ENCODE measurements around the gene COL26A1. TPM values are rescaled to one million over a fixed set of nuclear protein-coding genes. Genes with fewer than 3 reads are reported as not detected.

COL26A1 gene
- total RNA-seq, 2 experiments from 2014 or later: not detected

GRCh38 chr7:101368422-101369165 lies 5.9 kb downstream of the COL26A1 start:
- ATAC-seq (ENCODE audit: poor library complexity) (no peak), DNase-seq (no peak)
- no peak overlapping the region for H3K27ac ChIP-seq (ENCODE audit: low read depth in 1 of 2, low read length in 2 of 2)
- H3K36me3 ChIP-seq (ENCODE audit: insufficient read depth, low read length): no peaks in the 10 kb centered on the region
- TF ChIP-seq, protein P1, sequence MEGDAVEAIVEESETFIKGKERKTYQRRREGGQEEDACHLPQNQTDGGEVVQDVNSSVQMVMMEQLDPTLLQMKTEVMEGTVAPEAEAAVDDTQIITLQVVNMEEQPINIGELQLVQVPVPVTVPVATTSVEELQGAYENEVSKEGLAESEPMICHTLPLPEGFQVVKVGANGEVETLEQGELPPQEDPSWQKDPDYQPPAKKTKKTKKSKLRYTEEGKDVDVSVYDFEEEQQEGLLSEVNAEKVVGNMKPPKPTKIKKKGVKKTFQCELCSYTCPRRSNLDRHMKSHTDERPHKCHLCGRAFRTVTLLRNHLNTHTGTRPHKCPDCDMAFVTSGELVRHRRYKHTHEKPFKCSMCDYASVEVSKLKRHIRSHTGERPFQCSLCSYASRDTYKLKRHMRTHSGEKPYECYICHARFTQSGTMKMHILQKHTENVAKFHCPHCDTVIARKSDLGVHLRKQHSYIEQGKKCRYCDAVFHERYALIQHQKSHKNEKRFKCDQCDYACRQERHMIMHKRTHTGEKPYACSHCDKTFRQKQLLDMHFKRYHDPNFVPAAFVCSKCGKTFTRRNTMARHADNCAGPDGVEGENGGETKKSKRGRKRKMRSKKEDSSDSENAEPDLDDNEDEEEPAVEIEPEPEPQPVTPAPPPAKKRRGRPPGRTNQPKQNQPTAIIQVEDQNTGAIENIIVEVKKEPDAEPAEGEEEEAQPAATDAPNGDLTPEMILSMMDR (IDR thresholded peaks at IDR 0.05): no peak
- CTCF ChIA-PET: interaction anchor here (0.7 kb wide), 1 partner anchor 1041 kb away, joined by 3 read pairs; no protein-coding TSS in a partner anchor
- H3K4me3 ChIP-seq (ENCODE audit: low read length): no peak overlapping the region
- Mint-ChIP-seq H3K9me3 (no peaks in the 10 kb centered on the region), H3K27me3 (peaks cover 56% of the 10 kb centered on the region), H3K27ac (no peak overlapping the region), H3K4me1 (ENCODE audit: low read depth) (peaks cover 7% of the 10 kb centered on the region), H3K36me3 (ENCODE audit: low read depth) (no peaks in the 10 kb centered on the region), H3K4me3 (no peak overlapping the region)
- peaks cover 6 to 7% of the 10 kb centered on the region in 2 experiments for H3K27me3 ChIP-seq (ENCODE audit: control insufficient read depth in 1 of 2, insufficient read depth in 2 of 2, low read length in 2 of 2)
- POLR2A ChIA-PET: interaction anchor here (0.7 kb wide), 1 partner anchor 174 kb away, joined by 4 read pairs; no protein-coding TSS in a partner anchor
- intact Hi-C loops (cut with DNase I, micrococcal nuclease): loop anchor here in 1 of 2 experiments (10.0 kb wide), 1 partner anchor 64 kb away; no protein-coding TSS in a partner anchor
- no peaks in the 10 kb centered on the region for H3K9me3 ChIP-seq (ENCODE audit: control insufficient read depth in 1 of 2, insufficient read depth in 1 of 2, low read length in 2 of 2)
- peaks cover 14% of the 10 kb centered on the region for H3K4me1 ChIP-seq (ENCODE audit: insufficient read depth, low read length)

DNA sequence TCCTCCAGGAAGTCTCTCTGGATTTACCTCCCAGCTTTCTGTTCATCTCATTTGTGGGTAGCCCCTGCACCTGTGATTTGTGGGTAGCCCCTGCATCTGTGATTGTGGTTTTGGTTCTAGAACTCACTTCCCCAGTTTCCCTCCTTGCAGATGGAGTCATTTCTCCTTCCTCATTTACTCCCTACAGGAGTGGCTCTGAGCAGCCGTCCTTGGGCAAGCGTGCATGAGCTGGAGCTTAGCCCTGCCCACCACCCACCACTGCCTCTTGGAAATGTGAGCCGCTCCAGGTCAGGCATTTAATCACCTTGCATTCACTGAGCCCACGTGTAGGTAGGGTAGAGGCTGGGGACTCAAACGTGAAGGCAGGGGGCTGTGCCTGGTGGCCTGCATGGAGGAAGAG lies 8.2 kb downstream of the COL26A1 start:
- no peaks in the 10 kb centered on the region for H3K36me3 Mint-ChIP-seq (ENCODE audit: low read depth)
- no peak overlapping the region for H3K4me3 Mint-ChIP-seq
- TF ChIP-seq, protein P1 (IDR thresholded peaks at IDR 0.05): no peak
- ChIA-PET CTCF (no interaction called here), POLR2A (no interaction called here)
- intact Hi-C loops (cut with DNase I, micrococcal nuclease): no loop called here
- peaks cover 7% of the 10 kb centered on the region for H3K4me1 ChIP-seq (ENCODE audit: insufficient read depth, low read length)
- peaks cover 41% of the 10 kb centered on the region for H3K27me3 Mint-ChIP-seq
- ATAC-seq (ENCODE audit: poor library complexity) (no peak), DNase-seq (peak in 2 of 14 experiments; percentile 12 to 16)
- no peak overlapping the region for H3K4me3 ChIP-seq (ENCODE audit: low read length)
- H3K27me3 ChIP-seq (ENCODE audit: control insufficient read depth in 1 of 2, insufficient read depth in 2 of 2, low read length in 2 of 2): peaks cover 4 to 6% of the 10 kb centered on the region in 2 experiments
- H3K27ac Mint-ChIP-seq: no peak overlapping the region
- H3K9me3 Mint-ChIP-seq: no peaks in the 10 kb centered on the region
- H3K9me3 ChIP-seq (ENCODE audit: control insufficient read depth in 1 of 2, insufficient read depth in 1 of 2, low read length in 2 of 2): no peaks in the 10 kb centered on the region
- peaks cover 7% of the 10 kb centered on the region for H3K4me1 Mint-ChIP-seq (ENCODE audit: low read depth)
- no peak overlapping the region for H3K27ac ChIP-seq (ENCODE audit: low read depth in 1 of 2, low read length in 2 of 2)
- no peaks in the 10 kb centered on the region for H3K36me3 ChIP-seq (ENCODE audit: insufficient read depth, low read length)

DNA sequence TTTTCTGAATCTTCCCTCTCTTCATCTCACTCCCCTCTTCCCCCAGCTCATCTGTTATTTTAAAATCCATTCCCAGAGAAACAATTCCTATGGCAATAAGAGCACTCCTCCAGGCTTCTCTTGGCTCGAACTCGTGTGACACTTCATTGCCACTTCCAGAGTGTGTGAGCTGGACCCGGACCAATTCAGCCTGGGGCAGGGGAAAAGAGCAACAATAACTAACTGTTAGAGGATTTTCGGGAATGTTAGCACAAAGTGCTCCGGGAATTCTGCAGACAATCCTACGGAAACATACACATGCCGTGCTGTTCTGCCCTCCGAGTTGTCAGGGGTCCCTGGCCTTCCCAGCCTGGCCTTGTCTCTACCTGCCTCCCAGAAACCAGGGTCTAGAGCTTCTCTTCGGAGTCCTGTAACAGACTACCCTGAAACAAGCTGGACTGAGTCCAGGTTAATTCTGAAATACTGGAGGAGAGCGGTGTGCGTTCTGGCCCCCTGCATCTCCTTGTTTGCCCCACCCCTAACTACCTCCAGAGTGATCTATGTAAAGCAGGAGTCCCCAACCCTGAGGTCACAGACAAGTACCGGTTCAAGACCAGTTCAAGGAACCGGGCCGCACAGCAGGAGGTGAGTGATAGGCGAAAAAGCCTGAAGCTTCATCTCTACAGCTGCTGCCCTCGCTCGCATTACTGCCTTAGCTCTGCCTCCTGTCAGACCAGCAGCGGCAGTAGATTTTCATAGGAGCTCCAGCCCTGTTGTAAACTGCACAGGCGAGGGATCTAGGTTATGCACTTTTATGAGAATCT lies 11.3 kb downstream of the COL26A1 start:
- no peaks in the 10 kb centered on the region for H3K36me3 ChIP-seq (ENCODE audit: insufficient read depth, low read length)
- H3K9me3 ChIP-seq (ENCODE audit: control insufficient read depth in 1 of 2, insufficient read depth in 1 of 2, low read length in 2 of 2): no peaks in the 10 kb centered on the region
- Mint-ChIP-seq H3K36me3 (ENCODE audit: low read depth) (no peaks in the 10 kb centered on the region), H3K4me3 (no peak overlapping the region), H3K27ac (no peak overlapping the region), H3K9me3 (no peaks in the 10 kb centered on the region), H3K4me1 (ENCODE audit: low read depth) (peaks cover 7% of the 10 kb centered on the region), H3K27me3 (peaks cover 23% of the 10 kb centered on the region)
- H3K27ac ChIP-seq (ENCODE audit: low read depth in 1 of 2, low read length in 2 of 2): no peak overlapping the region
- ATAC-seq (ENCODE audit: poor library complexity) (no peak), DNase-seq (no peak)
- H3K27me3 ChIP-seq (ENCODE audit: control insufficient read depth in 1 of 2, insufficient read depth in 2 of 2, low read length in 2 of 2): peaks cover 4 to 6% of the 10 kb centered on the region in 2 experiments
- intact Hi-C loops (cut with DNase I, micrococcal nuclease): no loop called here
- H3K4me1 ChIP-seq (ENCODE audit: insufficient read depth, low read length): peaks cover 7% of the 10 kb centered on the region
- POLR2A ChIA-PET: no interaction called here
- TF ChIP-seq, protein P1 (IDR thresholded peaks at IDR 0.05): no peak
- no peak overlapping the region for H3K4me3 ChIP-seq (ENCODE audit: low read length)
- CTCF ChIA-PET: no interaction called here
